Glutamatergic neuron (in vitro differentiated cells): ENCODE results near the gene XRCC3. TPM values are rescaled to one million over a fixed set of nuclear protein-coding genes. Genes with fewer than 3 reads are reported as not detected.

Experiments used
- DNase-seq: peaks from one replicate; pipeline ENCODE4 v3.0.0; 2022
- H3K27ac Mint-ChIP-seq: one replicate; pipeline ENCODE4 v1.8.0; 2020; ENCODE audit warnings: mild to moderate bottlenecking, mixed read lengths, inconsistent platforms; ENCODE audit not compliant: unreplicated experiment
- H3K27me3 Mint-ChIP-seq: one replicate; pipeline ENCODE4 v1.8.0; 2020; ENCODE audit warnings: mild to moderate bottlenecking, moderate library complexity, mixed read lengths, inconsistent platforms; ENCODE audit not compliant: unreplicated experiment
- H3K36me3 Mint-ChIP-seq: one replicate; pipeline ENCODE4 v1.8.0; 2020; ENCODE audit warnings: mild to moderate bottlenecking, mixed read lengths, inconsistent platforms; ENCODE audit not compliant: unreplicated experiment
- H3K4me1 Mint-ChIP-seq: one replicate; pipeline ENCODE4 v1.8.0; 2020; ENCODE audit warnings: mild to moderate bottlenecking, low read depth, mixed read lengths, inconsistent platforms; ENCODE audit not compliant: unreplicated experiment
- H3K4me3 Mint-ChIP-seq: one replicate; pipeline ENCODE4 v1.8.0; 2020; ENCODE audit warnings: mild to moderate bottlenecking, mixed read lengths, inconsistent platforms; ENCODE audit not compliant: unreplicated experiment
- H3K9me3 Mint-ChIP-seq: one replicate; pipeline ENCODE4 v1.8.0; 2020; ENCODE audit warnings: mild to moderate bottlenecking, moderate library complexity, mixed read lengths, inconsistent platforms; ENCODE audit not compliant: unreplicated experiment
- CTCF ChIP-seq: fragments of 200-600 bp; sonication (generic); IDR thresholded peaks from one replicate; pipeline ENCODE4 v1.5.0; 2021; ENCODE audit not compliant: partially characterized antibody, unreplicated experiment
- total RNA-seq: library from RNA; stranded (reverse); fragmentation: NEBNext Ultra II Directional; extraction: Animal tissue kit (Norgen Biotek cat#: 25700); gene quantifications from one replicate; pipeline ENCODE4 v1.2.1, GENCODE V29; 2021; ENCODE audit not compliant: unreplicated experiment

XRCC3 gene
- total RNA-seq, 1 donor from 2014 or later = 4.5 TPM

GRCh38 chr14:103704708-103705107 is 10.5 kb downstream of the XRCC3 start:
- DNase-seq = no peak
- peaks cover 45% of the 10 kb centered on the region for H3K9me3 Mint-ChIP-seq
- TF ChIP-seq CTCF = no peak
- H3K36me3 Mint-ChIP-seq = no peaks in the 10 kb centered on the region
- peaks cover 32% of the 10 kb centered on the region for H3K27me3 Mint-ChIP-seq
- no peak overlapping the region for H3K4me3 Mint-ChIP-seq
- H3K27ac Mint-ChIP-seq = peak overlapping the region; percentile 41
- peaks cover 34% of the 10 kb centered on the region for H3K4me1 Mint-ChIP-seq

- peaks cover 37% of the 10 kb centered on the region for H3K9me3 Mint-ChIP-seq
- DNase-seq = no peak
- no peaks in the 10 kb centered on the region for H3K36me3 Mint-ChIP-seq
- H3K27ac Mint-ChIP-seq = peak overlapping the region; percentile 79
- peaks cover 31% of the 10 kb centered on the region for H3K4me1 Mint-ChIP-seq
- no peak for TF ChIP-seq CTCF
- peaks cover 29% of the 10 kb centered on the region for H3K27me3 Mint-ChIP-seq
- peak overlapping the region; percentile 18 for H3K4me3 Mint-ChIP-seq
Measured at GRCh38 chr14:103703433-103704385, 11.5 kb downstream of the XRCC3 start.

GRCh38 chr14:103702497-103703432 is 12.5 kb downstream of the XRCC3 start:
- H3K27ac Mint-ChIP-seq = peak overlapping the region; percentile 78

GRCh38 chr14:103702095-103702494 is 13.2 kb downstream of the XRCC3 start:
- Mint-ChIP-seq H3K27ac (peak overlapping the region; percentile 17), H3K4me3 (no peak overlapping the region), H3K27me3 (peaks cover 30% of the 10 kb centered on the region), H3K4me1 (peaks cover 30% of the 10 kb centered on the region), H3K9me3 (peaks cover 35% of the 10 kb centered on the region), H3K36me3 (no peaks in the 10 kb centered on the region)
- no peak for TF ChIP-seq CTCF
- no peak for DNase-seq

More at GRCh38 chr14:103702497-103703432, 12.5 kb downstream of the XRCC3 start:
- H3K9me3 Mint-ChIP-seq = peaks cover 31% of the 10 kb centered on the region
- peaks cover 25% of the 10 kb centered on the region for H3K27me3 Mint-ChIP-seq
- peaks cover 27% of the 10 kb centered on the region for H3K4me1 Mint-ChIP-seq
- H3K4me3 Mint-ChIP-seq = no peak overlapping the region
- no peak for TF ChIP-seq CTCF
- no peaks in the 10 kb centered on the region for H3K36me3 Mint-ChIP-seq
- no peak for DNase-seq
